ENCODE results near the gene FADS6.

The FADS6 gene

GRCh38 chr17:74901353-74902135 lies 8.1 kb upstream of the FADS6 start:
- no peak for TF ChIP-seq CTCF (IDR thresholded peaks at IDR 0.05; ENCODE audit: control insufficient read depth, insufficient read depth, low read depth, low read length, missing control alignments)
- no peak overlapping the region for H3K4me3 ChIP-seq (ENCODE audit: control insufficient read depth, low read depth, low read length)
- DNase-seq (ENCODE audit: low read depth): no peak

GRCh38 chr17:74900208-74900607 lies 6.8 kb upstream of the FADS6 start:
- no peak overlapping the region for H3K4me3 ChIP-seq (ENCODE audit: control insufficient read depth, low read depth, low read length)
- TF ChIP-seq CTCF (IDR thresholded peaks at IDR 0.05; ENCODE audit: control insufficient read depth, insufficient read depth, low read depth, low read length, missing control alignments): no peak
- no peak for DNase-seq (ENCODE audit: low read depth)

GRCh38 chr17:74898376-74898946 lies 5.0 kb upstream of the FADS6 start:
- DNase-seq (ENCODE audit: low read depth): no peak
- TF ChIP-seq CTCF (IDR thresholded peaks at IDR 0.05; ENCODE audit: control insufficient read depth, insufficient read depth, low read depth, low read length, missing control alignments): no peak
- H3K4me3 ChIP-seq (ENCODE audit: control insufficient read depth, low read depth, low read length): no peak overlapping the region

- no peak overlapping the region for H3K4me3 ChIP-seq (ENCODE audit: control insufficient read depth, low read depth, low read length)
- no peak for DNase-seq (ENCODE audit: low read depth)
Measured at GRCh38 chr17:74893936-74894671, 671 bp upstream of the FADS6 start.

GRCh38 chr17:74892013-74892841 lies 1.2 kb downstream of the FADS6 start:
- TF ChIP-seq CTCF (IDR thresholded peaks at IDR 0.05; ENCODE audit: control insufficient read depth, insufficient read depth, low read depth, low read length, missing control alignments): no peak
- no peak overlapping the region for H3K4me3 ChIP-seq (ENCODE audit: control insufficient read depth, low read depth, low read length)
- DNase-seq (ENCODE audit: low read depth): no peak

More at GRCh38 chr17:74893936-74894671, 671 bp upstream of the FADS6 start:
- TF ChIP-seq CTCF (IDR thresholded peaks at IDR 0.05; ENCODE audit: control insufficient read depth, insufficient read depth, low read depth, low read length, missing control alignments): no peak

GRCh38 chr17:74890554-74890953 lies 2.9 kb downstream of the FADS6 start:
- TF ChIP-seq CTCF (IDR thresholded peaks at IDR 0.05; ENCODE audit: control insufficient read depth, insufficient read depth, low read depth, low read length, missing control alignments): no peak
- H3K4me3 ChIP-seq (ENCODE audit: control insufficient read depth, low read depth, low read length): no peak overlapping the region
- DNase-seq (ENCODE audit: low read depth): no peak

All from AG09309 (cell line).